ENCODE results near the gene RFTN1. TPM values are rescaled to one million over a fixed set of nuclear protein-coding genes. Genes with fewer than 3 reads are reported as not detected.

RFTN1 gene
- total and polyA plus RNA-seq, 4 donors, result 4.4 to 20.4 (median 11.9) TPM

- Histone ChIP-seq H3K27ac (ENCODE audit: low read depth in 1 of 2, low read length in 2 of 2) (no peak overlapping the region), H3K9ac (ENCODE audit: low read depth in 1 of 2, low read length in 2 of 2) (no peak overlapping the region), H3K4me3 (ENCODE audit: low read depth in 1 of 3, low read length in 3 of 3) (no peak overlapping the region), H3K27me3 (ENCODE audit: control insufficient read depth in 4 of 4, insufficient read depth in 4 of 4, low read length in 3 of 4) (no peaks in the 10 kb centered on the region), H3K9me3 (ENCODE audit: control insufficient read depth in 4 of 4, low read length in 3 of 4) (no peaks in the 10 kb centered on the region), H3K4me1 (ENCODE audit: control insufficient read depth in 4 of 4, insufficient read depth in 4 of 4, low read length in 3 of 4) (peaks cover 5 to 24% (median 13%) of the 10 kb centered on the region in 4 donors), H3K36me3 (ENCODE audit: control insufficient read depth in 4 of 4, insufficient read depth in 3 of 4, low read depth in 1 of 4, low read length in 3 of 4) (peaks cover 2 to 33% (median 12%) of the 10 kb centered on the region in 4 donors)
- DNase-seq (ENCODE audit: low spot score), result no peak
- WGBS, result 86% methylated on average over 5 of the region's 5 CpGs
- no peak for TF ChIP-seq MAX (IDR thresholded peaks at IDR 0.05)
- TF ChIP-seq ATF3 (IDR thresholded peaks at IDR 0.05), result no peak
Observed at GRCh38 chr3:16322189-16322588, 191.3 kb downstream of the RFTN1 start.

- Histone ChIP-seq H3K27me3 (ENCODE audit: control insufficient read depth in 4 of 4, insufficient read depth in 4 of 4, low read length in 3 of 4) (no peaks in the 10 kb centered on the region), H3K4me3 (ENCODE audit: low read depth in 1 of 3, low read length in 3 of 3) (no peak overlapping the region), H3K9ac (ENCODE audit: low read depth in 1 of 2, low read length in 2 of 2) (no peak overlapping the region), H3K36me3 (ENCODE audit: control insufficient read depth in 4 of 4, insufficient read depth in 3 of 4, low read depth in 1 of 4, low read length in 3 of 4) (peaks cover 4 to 40% (median 16%) of the 10 kb centered on the region in 4 donors), H3K9me3 (ENCODE audit: control insufficient read depth in 4 of 4, low read length in 3 of 4) (no peaks in the 10 kb centered on the region), H3K4me1 (ENCODE audit: control insufficient read depth in 4 of 4, insufficient read depth in 4 of 4, low read length in 3 of 4) (peaks cover under 1 to 10% (median 3%) of the 10 kb centered on the region in 4 donors), H3K27ac (ENCODE audit: low read depth in 1 of 2, low read length in 2 of 2) (no peak overlapping the region)
- 95% methylated on average over 3 of the region's 3 CpGs for WGBS
- TF ChIP-seq YY1 (IDR thresholded peaks at IDR 0.05) (no peak), EGR1 (IDR thresholded peaks at IDR 0.05; ENCODE audit: low read depth in 2 of 2) (no peak), CTCF (IDR thresholded peaks at IDR 0.05; ENCODE audit: low read depth, low read length, missing input control) (no peak), GABPA (IDR thresholded peaks at IDR 0.05 in 1 of 2, conservative IDR thresholded peaks at IDR 0.05 in 1 of 2) (no peak), RAD21 (IDR thresholded peaks at IDR 0.05) (no peak), REST (IDR thresholded peaks at IDR 0.05) (no peak), SP1 (IDR thresholded peaks at IDR 0.05) (no peak), JUND (IDR thresholded peaks at IDR 0.05) (no peak), ATF3 (IDR thresholded peaks at IDR 0.05) (no peak)
- DNase-seq (ENCODE audit: low spot score), result no peak
Observed at GRCh38 chr3:16320711-16321110, 192.8 kb downstream of the RFTN1 start.

GRCh38 chr3:16319723-16320122, 193.8 kb downstream of the RFTN1 start:
- H3K27me3 ChIP-seq (ENCODE audit: control insufficient read depth in 4 of 4, insufficient read depth in 4 of 4, low read length in 3 of 4), result no peaks in the 10 kb centered on the region
- no peak overlapping the region for H3K9ac ChIP-seq (ENCODE audit: low read depth in 1 of 2, low read length in 2 of 2)
- no peak for DNase-seq (ENCODE audit: low spot score)
- H3K9me3 ChIP-seq (ENCODE audit: control insufficient read depth in 4 of 4, low read length in 3 of 4), result no peaks in the 10 kb centered on the region
- H3K4me3 ChIP-seq (ENCODE audit: low read depth in 1 of 3, low read length in 3 of 3), result no peak overlapping the region
- H3K36me3 ChIP-seq (ENCODE audit: control insufficient read depth in 4 of 4, insufficient read depth in 3 of 4, low read depth in 1 of 4, low read length in 3 of 4), result peaks cover 4 to 42% (median 18%) of the 10 kb centered on the region in 4 donors
- H3K27ac ChIP-seq (ENCODE audit: low read depth in 1 of 2, low read length in 2 of 2), result no peak overlapping the region
- WGBS, result 95% methylated on average over 4 of the region's 4 CpGs
- peaks cover 0 to 2% (median under 1%) of the 10 kb centered on the region in 4 donors for H3K4me1 ChIP-seq (ENCODE audit: control insufficient read depth in 4 of 4, insufficient read depth in 4 of 4, low read length in 3 of 4)
- TF ChIP-seq FOXA1 (IDR thresholded peaks at IDR 0.05), result no peak
- no peak for TF ChIP-seq HNF4A (conservative IDR thresholded peaks at IDR 0.05)
- no peak for TF ChIP-seq FOXA2 (IDR thresholded peaks at IDR 0.05)
- TF ChIP-seq JUND (IDR thresholded peaks at IDR 0.05), result no peak
- TF ChIP-seq ATF3 (IDR thresholded peaks at IDR 0.05), result no peak
- no peak for TF ChIP-seq ZBTB33 (IDR thresholded peaks at IDR 0.05)
- TF ChIP-seq RXRA (IDR thresholded peaks at IDR 0.05), result no peak
- TF ChIP-seq NR2F2 (IDR thresholded peaks at IDR 0.05), result no peak
- TF ChIP-seq CTCF (IDR thresholded peaks at IDR 0.05; ENCODE audit: low read depth, low read length, missing input control), result no peak
- no peak for TF ChIP-seq SP1 (IDR thresholded peaks at IDR 0.05)
- no peak for TF ChIP-seq HNF4G (IDR thresholded peaks at IDR 0.05)
- no peak for TF ChIP-seq GABPA (IDR thresholded peaks at IDR 0.05 in 1 of 2, conservative IDR thresholded peaks at IDR 0.05 in 1 of 2)

All from liver (tissue), 9 donors.